T follicular helper cell (primary cell): ENCODE measurements around the gene ZEB2.

Experiments used
- DNase-seq: peaks from one replicate; pipeline ENCODE4 v3.0.0-alpha.2; 2020; ENCODE audit warnings: low read depth

ZEB2 gene

DNA sequence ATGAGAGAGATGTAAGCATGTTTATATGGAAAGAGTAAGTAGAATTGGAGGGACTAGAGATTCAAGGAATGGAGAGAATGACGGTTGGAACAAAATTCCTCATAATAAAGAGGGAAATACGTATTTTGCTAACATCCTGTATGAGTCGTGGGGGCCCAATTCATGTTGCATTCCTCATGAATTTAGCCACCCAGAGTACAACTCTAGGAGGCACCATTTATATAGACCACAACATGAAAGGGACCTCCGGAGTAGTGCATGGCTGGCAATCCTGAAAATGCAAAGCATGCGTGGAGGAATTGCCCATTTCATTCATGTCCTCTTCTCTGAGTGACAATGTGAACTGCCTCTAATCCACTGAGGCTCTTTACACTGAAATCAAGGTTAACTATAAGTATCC is 168.2 kb downstream of the ZEB2 start:
- no peak for DNase-seq

DNA sequence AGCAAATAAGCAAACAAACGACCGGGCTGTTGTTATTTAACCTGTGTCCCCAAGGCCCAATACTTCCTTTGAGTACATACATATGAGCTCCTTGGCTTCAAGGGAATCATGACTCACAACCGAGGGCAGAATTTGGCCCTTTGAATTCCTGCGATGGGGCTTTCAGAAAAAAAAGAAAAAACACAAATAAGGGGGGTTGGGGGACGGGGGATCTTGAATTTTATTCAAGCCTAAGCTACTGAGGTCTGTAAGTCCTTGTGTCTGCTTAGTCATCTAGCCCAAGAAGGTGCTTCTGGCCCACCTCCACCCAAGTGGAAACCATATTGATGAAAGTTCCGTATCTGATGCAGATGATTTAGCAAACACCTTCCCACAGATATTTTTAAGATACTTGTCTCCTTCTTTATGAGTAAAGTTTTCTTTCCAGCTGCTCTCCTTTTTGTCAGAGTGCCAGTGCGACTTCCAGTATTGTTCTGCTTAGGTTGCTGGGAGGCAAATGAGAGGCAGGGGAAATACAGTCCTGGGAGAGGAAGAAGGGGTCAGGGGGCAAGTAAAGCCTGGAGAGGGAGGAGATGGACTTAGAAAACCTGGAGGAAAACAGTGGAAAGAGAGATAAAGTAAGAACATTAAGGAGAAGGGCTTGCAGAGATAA is 169.6 kb downstream of the ZEB2 start:
- DNase-seq = no peak

DNA sequence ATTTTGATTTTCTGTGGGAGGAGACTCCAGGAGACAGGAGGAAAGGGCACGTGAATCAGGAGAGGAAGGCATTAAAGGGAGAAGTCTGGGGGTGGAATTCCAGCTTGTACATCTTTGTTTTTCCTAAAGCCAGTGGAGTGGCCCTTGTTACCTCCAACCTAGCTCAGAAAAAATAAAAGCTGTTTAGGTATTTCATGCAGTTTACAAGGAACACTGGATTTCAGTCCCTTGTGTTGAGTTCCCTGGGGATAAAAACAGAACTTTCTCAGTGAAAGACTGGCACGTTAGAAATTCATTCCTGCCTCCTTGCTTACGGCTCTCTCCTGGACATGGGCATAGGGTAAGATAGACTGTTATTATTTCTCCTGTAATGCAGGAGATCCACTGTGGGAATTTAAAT is 170.2 kb downstream of the ZEB2 start:
- no peak for DNase-seq

DNA sequence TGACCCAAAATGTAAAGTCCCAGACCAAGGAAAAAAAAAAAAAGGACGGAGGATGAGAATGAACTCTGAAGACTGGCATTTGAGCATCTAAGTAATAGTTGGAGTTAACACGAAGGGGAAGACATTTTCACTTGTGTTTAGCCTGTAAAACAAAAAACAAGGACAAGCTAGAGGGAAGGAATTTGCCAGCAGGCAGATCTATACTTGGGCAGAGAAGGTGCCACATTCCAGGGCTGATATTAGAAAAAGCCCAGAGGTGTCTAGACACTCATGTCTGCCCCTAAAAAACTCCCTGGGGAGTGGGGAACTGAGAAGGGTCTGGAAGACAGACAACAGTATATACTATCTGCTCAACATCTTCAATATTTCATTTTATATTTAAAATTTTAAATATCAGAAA is 171.1 kb downstream of the ZEB2 start:
- no peak for DNase-seq

DNA sequence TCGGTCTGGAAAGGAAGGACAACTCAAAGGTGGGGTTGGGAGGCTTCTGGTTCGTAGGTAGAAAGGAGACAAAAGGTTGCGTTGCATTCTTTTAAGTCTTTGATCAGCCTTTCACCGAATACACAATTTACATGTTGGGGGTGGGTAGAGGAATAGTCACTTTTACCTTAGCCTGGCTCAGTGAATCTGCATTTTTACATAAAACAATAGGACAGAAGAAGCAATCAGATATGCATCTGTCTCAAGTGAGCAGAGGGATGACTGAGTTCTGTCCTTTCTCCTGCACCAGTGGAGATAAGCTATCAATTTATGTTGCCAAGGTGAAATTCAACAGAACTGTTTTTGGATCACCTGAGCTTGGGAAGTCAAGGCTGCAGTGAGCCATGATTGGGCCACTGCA is 173.7 kb downstream of the ZEB2 start:
- no peak for DNase-seq

DNA sequence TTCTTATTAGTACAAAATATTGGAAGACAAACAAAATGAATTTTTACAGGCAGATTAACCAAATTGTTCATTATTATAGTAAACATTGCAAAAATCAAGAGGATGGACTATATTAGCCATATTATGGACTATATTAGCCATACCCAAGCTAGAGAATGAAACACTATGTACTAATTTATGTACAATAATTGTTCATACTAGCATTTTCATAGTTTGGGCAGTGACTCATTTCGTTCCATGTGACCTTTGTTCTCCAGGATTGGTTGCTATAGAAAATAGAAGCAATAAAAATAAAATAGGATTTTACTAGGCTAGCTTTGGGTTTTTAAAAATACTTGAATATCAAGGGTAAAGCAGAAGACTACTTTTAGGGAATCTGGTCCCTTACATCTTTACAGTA is 176.8 kb downstream of the ZEB2 start:
- no peak for DNase-seq

DNA sequence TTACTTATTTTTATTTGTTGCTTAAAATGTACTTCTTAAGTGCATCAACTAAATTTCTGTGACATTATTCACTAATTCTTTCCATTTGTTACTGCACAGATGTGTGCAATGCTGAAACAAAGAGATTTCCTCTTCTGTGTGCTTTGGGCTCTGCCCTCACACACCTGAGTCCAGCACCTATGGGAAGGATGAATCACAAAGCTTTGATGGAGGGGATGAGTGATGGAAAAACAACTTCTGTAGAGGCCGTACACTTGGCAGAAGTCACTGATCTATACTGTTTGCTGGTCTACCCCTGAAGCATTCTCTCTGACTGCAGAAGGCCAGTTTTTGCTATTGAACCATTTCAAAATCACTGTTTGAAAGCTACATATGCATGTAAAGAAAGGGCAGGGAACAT is 178.4 kb downstream of the ZEB2 start:
- no peak for DNase-seq

DNA sequence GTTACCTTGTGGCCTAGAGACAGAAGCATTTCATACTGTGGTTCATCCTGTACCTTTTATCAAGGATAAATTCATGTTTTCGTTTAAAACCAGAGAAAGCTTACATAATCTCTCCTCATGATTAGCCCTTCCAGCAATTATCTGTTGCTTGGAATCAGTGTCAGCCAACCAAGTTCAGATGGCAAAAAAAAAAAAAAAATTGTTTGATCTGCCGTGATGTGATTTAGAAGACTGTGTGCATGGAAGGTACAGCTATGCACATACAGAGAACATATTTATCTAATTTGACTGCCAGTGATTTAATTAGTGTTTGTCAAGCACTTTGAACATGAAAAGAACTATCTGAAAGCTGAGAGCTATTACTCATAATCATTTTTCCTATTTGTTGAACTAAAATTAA is 180.9 kb downstream of the ZEB2 start:
- no peak for DNase-seq

DNA sequence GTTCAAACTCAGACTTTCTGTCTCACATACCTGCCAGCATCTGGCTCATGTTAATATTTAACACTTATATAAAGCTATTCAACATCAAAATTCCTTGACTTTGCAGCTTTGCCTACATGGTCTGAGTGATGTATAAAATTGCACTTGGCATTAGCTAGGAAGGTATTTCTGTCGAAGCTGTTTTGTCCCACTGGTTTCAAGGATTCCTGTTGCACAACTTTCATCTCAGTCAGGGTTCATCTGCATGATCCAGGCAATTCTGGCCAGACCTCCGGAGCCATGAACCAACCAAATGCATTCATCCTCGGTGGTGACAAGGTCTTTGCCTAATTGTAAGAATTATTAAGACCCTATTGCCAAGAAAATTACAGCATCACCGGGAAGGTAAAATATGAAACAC is 185.4 kb downstream of the ZEB2 start:
- no peak for DNase-seq
